Hindlimb muscle (tissue), 1 donor: ENCODE results near the gene FAM3A. TPM values are rescaled to one million over a fixed set of nuclear protein-coding genes. Genes with fewer than 3 reads are reported as not detected.

Experiments
- DNase-seq: peaks from one replicate; pipeline ENCODE4 v3.0.0-alpha.2; 2013
- polyA plus RNA-seq: library from polyadenylated mRNA; unstranded; fragments of 120-200 nt; gene quantifications from one replicate; pipeline ENCODE4 v1.2.1, GENCODE V29; 2013; ENCODE audit not compliant: insufficient read length

Gene FAM3A
- polyA plus RNA-seq, 1 donor, result 33.9 TPM

GRCh38 chrX:154458954-154459778 is 56.9 kb downstream of the FAM3A start:
- DNase-seq, result no peak

- DNase-seq, result peak; percentile 45
Measured at GRCh38 chrX:154458116-154458953, 57.7 kb downstream of the FAM3A start, which contains the start of gene PLXNA3. Gene PLXNA3, plus strand, starts transcription at chrX:154458281. Its CDS starts 1,903 bp downstream, at chrX:154460184.

- DNase-seq, result no peak
Measured at GRCh38 chrX:154457491-154458115, 58.4 kb downstream of the FAM3A start.

Other genes with a start within 250 kb of the FAM3A start
- not detected for gene TEX28, start 221.1 kb downstream of the FAM3A start, polyA plus RNA-seq
- 0.67 TPM for gene TKTL1, start 220.4 kb downstream of the FAM3A start, polyA plus RNA-seq
- 304 TPM for gene FLNA, start 141.6 kb downstream of the FAM3A start, polyA plus RNA-seq
- 51.6 TPM for gene EMD, start 136.9 kb downstream of the FAM3A start, polyA plus RNA-seq
- gene RPL10, start 117.9 kb downstream of the FAM3A start, polyA plus RNA-seq, result 5,697 TPM
- 44.6 TPM for gene DNASE1L1, start 107.0 kb downstream of the FAM3A start, polyA plus RNA-seq
- 29.9 TPM for gene TAFAZZIN, start 104.7 kb downstream of the FAM3A start, polyA plus RNA-seq
- 65.6 TPM for gene ATP6AP1, start 87.6 kb downstream of the FAM3A start, polyA plus RNA-seq
- 91.8 TPM for gene GDI1, start 79.1 kb downstream of the FAM3A start, polyA plus RNA-seq
- 63.5 TPM for gene FAM50A, start 72.1 kb downstream of the FAM3A start, polyA plus RNA-seq
- gene PLXNA3, start 58.0 kb downstream of the FAM3A start, polyA plus RNA-seq, result 41.3 TPM
- gene LAGE3, start 37.0 kb downstream of the FAM3A start, polyA plus RNA-seq, result 13.6 TPM
- 25.9 TPM for gene UBL4A, start 29.6 kb downstream of the FAM3A start, polyA plus RNA-seq
- 12.2 TPM for gene SLC10A3, start 25.6 kb downstream of the FAM3A start, polyA plus RNA-seq
- 12.3 TPM for gene G6PD, start 30.6 kb upstream of the FAM3A start, polyA plus RNA-seq
- gene IKBKG, start 31.4 kb upstream of the FAM3A start, polyA plus RNA-seq, result 14.4 TPM
- gene CTAG1A, start 68.9 kb upstream of the FAM3A start, polyA plus RNA-seq, result not detected
- not detected for gene CTAG1B, start 103.0 kb upstream of the FAM3A start, polyA plus RNA-seq
- not detected for gene CTAG2, start 137.3 kb upstream of the FAM3A start, polyA plus RNA-seq
- 5.2 TPM for gene GAB3, start 234.8 kb upstream of the FAM3A start, polyA plus RNA-seq
- 32.9 TPM for gene DKC1, start 246.6 kb upstream of the FAM3A start, polyA plus RNA-seq